ENCODE data around the gene IGSF22. TPM values are rescaled to one million over a fixed set of nuclear protein-coding genes. Genes with fewer than 3 reads are reported as not detected.

IGSF22 gene
- total RNA-seq, 3 donors from 2014 or later (not counting 1 experiment from before 2014, with no cell fraction given), result 0.83 to 1.7 (median 1.2) TPM

GRCh38 chr11:18707811-18708340 lies 18.1 kb downstream of the IGSF22 start:
- Mint-ChIP-seq H3K4me3 (no peak overlapping the region), H3K9me3 (no peaks in the 10 kb centered on the region), H3K4me1 (peaks cover 17 to 31% of the 10 kb centered on the region in 2 donors), H3K27ac (no peak overlapping the region), H3K36me3 (no peaks in the 10 kb centered on the region), H3K27me3 (ENCODE audit: low read depth in 2 of 2) (peaks cover 23 to 29% of the 10 kb centered on the region in 2 donors)
- intact Hi-C loops (cut with micrococcal nuclease), result no loop called here
- 97% methylated on average over 12 of the region's 12 CpGs for WGBS (ENCODE audit: insufficient coverage)
- Histone ChIP-seq H3K4me3 (ENCODE audit: low read length) (no peak overlapping the region), H3K27ac (ENCODE audit: low read length) (no peak overlapping the region), H3K4me1 (ENCODE audit: control insufficient read depth, insufficient read depth, low read length) (peaks cover 19% of the 10 kb centered on the region), H3K27me3 (ENCODE audit: control insufficient read depth, insufficient read depth, low read length) (no peaks in the 10 kb centered on the region), H3K9me3 (ENCODE audit: control insufficient read depth, insufficient read depth, low read length) (no peaks in the 10 kb centered on the region), H3K36me3 (ENCODE audit: control insufficient read depth, insufficient read depth, low read length) (no peaks in the 10 kb centered on the region)
- TF ChIP-seq CTCF (IDR thresholded peaks at IDR 0.05), result no peak
- DNase-seq, result no peak
- ATAC-seq, result no peak

- Mint-ChIP-seq H3K4me1 (peaks cover 17 to 31% of the 10 kb centered on the region in 2 donors), H3K4me3 (peak overlapping the region; percentile 94), H3K36me3 (no peaks in the 10 kb centered on the region), H3K27ac (peak overlapping the region; percentile 73 to 82), H3K27me3 (ENCODE audit: low read depth in 2 of 2) (peaks cover 23 to 29% of the 10 kb centered on the region in 2 donors), H3K9me3 (no peaks in the 10 kb centered on the region)
- Histone ChIP-seq H3K36me3 (ENCODE audit: control insufficient read depth, insufficient read depth, low read length) (no peaks in the 10 kb centered on the region), H3K9me3 (ENCODE audit: control insufficient read depth, insufficient read depth, low read length) (no peaks in the 10 kb centered on the region), H3K4me1 (ENCODE audit: control insufficient read depth, insufficient read depth, low read length) (peaks cover 19% of the 10 kb centered on the region), H3K4me3 (ENCODE audit: low read length) (peak overlapping the region; percentile 52), H3K27me3 (ENCODE audit: control insufficient read depth, insufficient read depth, low read length) (no peaks in the 10 kb centered on the region), H3K27ac (ENCODE audit: low read length) (peak overlapping the region; percentile 31)
- ATAC-seq, result peak; percentile 45 to 69 (median 67)
- DNase-seq, result peak in 1 of 2 donors; percentile 80
- WGBS (ENCODE audit: insufficient coverage), result 4% methylated on average over 34 of the region's 34 CpGs
- no peak for TF ChIP-seq CTCF (IDR thresholded peaks at IDR 0.05)
- intact Hi-C loops (cut with micrococcal nuclease), result no loop called here
Observed at GRCh38 chr11:18706330-18707243, 19.4 kb downstream of the IGSF22 start.

- Histone ChIP-seq H3K9me3 (ENCODE audit: control insufficient read depth, insufficient read depth, low read length) (no peaks in the 10 kb centered on the region), H3K36me3 (ENCODE audit: control insufficient read depth, insufficient read depth, low read length) (no peaks in the 10 kb centered on the region), H3K27me3 (ENCODE audit: control insufficient read depth, insufficient read depth, low read length) (no peaks in the 10 kb centered on the region), H3K4me1 (ENCODE audit: control insufficient read depth, insufficient read depth, low read length) (peaks cover 19% of the 10 kb centered on the region), H3K27ac (ENCODE audit: low read length) (no peak overlapping the region), H3K4me3 (ENCODE audit: low read length) (peak overlapping the region; percentile 52)
- Mint-ChIP-seq H3K27ac (peak overlapping the region in 1 of 2 donors; percentile 82), H3K4me3 (peak overlapping the region; percentile 76), H3K36me3 (no peaks in the 10 kb centered on the region), H3K4me1 (peaks cover 17 to 33% of the 10 kb centered on the region in 2 donors), H3K9me3 (no peaks in the 10 kb centered on the region), H3K27me3 (ENCODE audit: low read depth in 2 of 2) (peaks cover 23 to 29% of the 10 kb centered on the region in 2 donors)
- intact Hi-C loops (cut with micrococcal nuclease), result no loop called here
- no peak for TF ChIP-seq CTCF (IDR thresholded peaks at IDR 0.05)
- ATAC-seq (peak; percentile 43 to 71 (median 69)), DNase-seq (peak in 1 of 2 donors; percentile 52)
- WGBS (ENCODE audit: insufficient coverage), result 4% methylated on average over 46 of the region's 46 CpGs
Observed at GRCh38 chr11:18705651-18706281, 20.2 kb downstream of the IGSF22 start.

Measured in natural killer cell (primary cell).